ENCODE measurements around the gene NOTUM. TPM values are rescaled to one million over a fixed set of nuclear protein-coding genes. Genes with fewer than 3 reads are reported as not detected.

NOTUM gene
- total RNA-seq, 1 donor from 2014 or later: not detected

DNA sequence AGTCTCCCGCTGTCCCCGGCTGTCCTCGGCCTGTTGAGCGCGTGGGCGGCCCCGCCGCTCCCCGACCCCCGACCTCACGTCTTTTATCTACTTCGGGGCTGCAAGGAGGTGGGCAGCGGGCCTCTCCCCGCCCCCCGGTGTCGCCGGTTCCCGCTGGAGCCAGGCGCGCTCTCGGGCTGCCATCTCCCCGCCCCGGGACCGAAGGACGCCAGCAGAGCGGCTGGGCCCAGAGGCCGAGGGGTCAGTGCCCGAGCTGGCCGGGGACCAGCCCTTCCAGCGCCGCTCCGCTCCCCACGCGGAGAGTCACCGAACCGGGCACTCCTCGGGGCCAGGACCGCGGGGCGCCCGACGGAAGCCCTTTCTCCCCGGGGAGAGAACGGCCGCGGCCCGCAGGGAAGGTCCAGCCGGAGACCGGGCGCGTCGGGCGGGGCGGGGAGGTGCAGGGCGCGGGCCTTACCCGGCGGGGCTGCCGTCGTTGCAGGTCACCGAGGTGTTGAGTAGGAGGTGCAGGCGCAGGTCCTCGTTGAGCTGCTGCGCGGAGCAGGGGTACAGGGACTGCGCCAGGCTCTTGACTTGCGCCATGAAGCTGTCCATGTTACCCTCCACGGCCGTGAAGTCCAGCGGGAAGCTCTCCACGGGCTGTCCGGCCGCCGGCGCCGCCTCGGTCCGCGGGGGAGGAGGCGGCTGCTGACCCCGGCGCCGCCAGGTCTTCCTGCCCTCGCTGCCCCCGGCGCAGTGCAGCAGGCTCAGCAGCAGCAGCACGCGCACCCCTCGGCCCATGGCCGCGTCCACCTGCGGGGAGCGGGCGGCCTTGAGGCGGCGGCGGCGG is 643 bp downstream of the NOTUM start:
- peaks cover 8% of the 10 kb centered on the region for H3K4me1 ChIP-seq
- no peaks in the 10 kb centered on the region for H3K36me3 ChIP-seq
- DNase-seq (ENCODE audit: extremely low spot score in 2 of 2): no peak
- peak overlapping the region; percentile 34 to 40 for H3K4me3 ChIP-seq
- TF ChIP-seq, protein P1, sequence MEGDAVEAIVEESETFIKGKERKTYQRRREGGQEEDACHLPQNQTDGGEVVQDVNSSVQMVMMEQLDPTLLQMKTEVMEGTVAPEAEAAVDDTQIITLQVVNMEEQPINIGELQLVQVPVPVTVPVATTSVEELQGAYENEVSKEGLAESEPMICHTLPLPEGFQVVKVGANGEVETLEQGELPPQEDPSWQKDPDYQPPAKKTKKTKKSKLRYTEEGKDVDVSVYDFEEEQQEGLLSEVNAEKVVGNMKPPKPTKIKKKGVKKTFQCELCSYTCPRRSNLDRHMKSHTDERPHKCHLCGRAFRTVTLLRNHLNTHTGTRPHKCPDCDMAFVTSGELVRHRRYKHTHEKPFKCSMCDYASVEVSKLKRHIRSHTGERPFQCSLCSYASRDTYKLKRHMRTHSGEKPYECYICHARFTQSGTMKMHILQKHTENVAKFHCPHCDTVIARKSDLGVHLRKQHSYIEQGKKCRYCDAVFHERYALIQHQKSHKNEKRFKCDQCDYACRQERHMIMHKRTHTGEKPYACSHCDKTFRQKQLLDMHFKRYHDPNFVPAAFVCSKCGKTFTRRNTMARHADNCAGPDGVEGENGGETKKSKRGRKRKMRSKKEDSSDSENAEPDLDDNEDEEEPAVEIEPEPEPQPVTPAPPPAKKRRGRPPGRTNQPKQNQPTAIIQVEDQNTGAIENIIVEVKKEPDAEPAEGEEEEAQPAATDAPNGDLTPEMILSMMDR (IDR thresholded peaks at IDR 0.05): no peak
- TF ChIP-seq POLR2AphosphoS5 (IDR thresholded peaks at IDR 0.05; ENCODE audit: insufficient read depth in 1 of 2, low read depth in 1 of 2) (no peak), POLR2A (IDR thresholded peaks at IDR 0.05) (no peak)
- intact Hi-C loops (cut with DNase I): loop anchor here (5.0 kb wide), 1 partner anchor 52 kb away; no protein-coding TSS in a partner anchor
- H3K9me3 ChIP-seq: no peaks in the 10 kb centered on the region
- H3K27ac ChIP-seq: no peak overlapping the region
- H3K27me3 ChIP-seq: peaks cover 14% of the 10 kb centered on the region

DNA sequence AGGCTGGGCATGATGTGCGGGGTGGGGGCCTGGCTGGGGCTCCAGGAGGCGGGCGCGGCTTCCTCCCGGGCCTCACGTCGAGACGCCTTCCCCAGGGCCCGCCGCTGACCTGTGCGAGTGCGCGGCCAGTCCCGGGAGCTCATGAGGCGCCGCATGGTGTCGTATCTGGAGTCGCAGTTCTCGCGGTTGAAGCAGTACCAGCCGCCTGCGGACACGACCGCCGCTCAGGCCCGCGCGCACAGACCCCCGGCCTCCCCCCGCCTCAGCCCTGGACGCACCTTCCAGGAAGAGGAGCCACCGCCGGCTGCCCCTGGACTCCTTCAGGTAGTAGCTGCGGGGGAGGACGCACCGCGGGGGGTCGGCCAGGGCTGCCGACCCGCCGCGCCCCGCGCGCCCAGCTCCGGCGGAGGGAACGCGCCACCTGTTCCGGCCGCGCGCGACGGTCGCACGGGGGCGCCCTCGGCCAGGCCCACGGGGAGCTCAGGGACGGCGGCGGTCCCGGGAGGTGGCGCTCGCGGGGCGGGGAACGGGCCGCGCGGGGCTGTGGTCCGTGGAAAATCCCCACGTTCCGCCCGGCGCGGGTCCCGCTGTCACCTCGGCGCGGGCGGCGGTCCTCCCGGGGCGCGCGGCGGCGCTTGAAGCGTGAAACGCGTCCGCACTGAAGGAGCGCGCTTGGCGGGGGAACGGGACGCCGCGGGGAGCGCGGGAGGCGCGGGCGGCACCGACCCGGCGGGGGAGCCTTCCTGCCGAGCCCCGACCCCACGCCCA is 1.4 kb downstream of the NOTUM start:
- Histone ChIP-seq H3K36me3 (no peaks in the 10 kb centered on the region), H3K4me1 (peaks cover 8% of the 10 kb centered on the region), H3K27ac (no peak overlapping the region), H3K27me3 (peaks cover 14% of the 10 kb centered on the region), H3K9me3 (no peaks in the 10 kb centered on the region), H3K4me3 (peak overlapping the region; percentile 34 to 40)
- no peak for DNase-seq (ENCODE audit: extremely low spot score in 2 of 2)
- intact Hi-C loops (cut with DNase I): loop anchor here (5.0 to 10.0 kb wide), 2 partner anchors 53 to 195 kb away; no protein-coding TSS in a partner anchor
- TF ChIP-seq POLR2AphosphoS5 (IDR thresholded peaks at IDR 0.05; ENCODE audit: insufficient read depth in 1 of 2, low read depth in 1 of 2): no peak
- TF ChIP-seq, protein P1 (IDR thresholded peaks at IDR 0.05): peak; percentile 37 to 68 (median 58)

DNA sequence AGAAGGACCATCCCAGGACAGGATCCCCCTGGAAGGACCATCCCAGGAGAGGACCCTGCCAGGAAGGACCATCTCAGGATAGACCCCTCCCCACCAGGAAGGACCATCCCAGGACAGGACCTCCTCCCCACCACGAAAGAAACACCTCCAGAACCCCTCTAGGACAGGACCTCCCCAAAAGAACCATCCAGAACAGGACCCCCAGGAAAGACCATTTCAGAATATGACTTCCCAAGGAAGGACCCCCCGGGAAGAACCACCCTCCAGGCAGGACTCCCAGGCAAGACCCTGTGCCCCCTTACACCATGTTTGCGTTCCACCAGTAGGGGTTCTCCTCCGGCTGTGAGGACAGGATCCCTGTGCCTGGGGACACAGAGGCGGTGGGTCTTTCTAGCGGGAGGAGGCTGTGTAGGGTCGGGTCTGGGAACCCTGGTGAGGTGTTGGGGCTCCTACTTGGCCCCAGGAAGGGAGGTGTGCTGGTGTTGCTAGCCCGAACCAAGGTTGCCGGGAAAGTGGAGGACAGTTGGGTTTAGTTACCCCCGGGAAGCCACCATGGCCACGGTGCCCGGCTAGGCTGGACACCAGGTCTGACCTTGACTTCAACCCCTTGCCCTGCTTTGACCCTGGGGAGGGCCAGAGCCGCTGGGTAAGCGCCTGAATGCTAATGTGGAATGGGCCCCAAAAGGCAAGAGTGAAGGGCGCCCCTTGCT is 2.2 kb downstream of the NOTUM start:
- Histone ChIP-seq H3K4me3 (peak overlapping the region in 1 of 2 donors; percentile 40), H3K27me3 (peaks cover 14% of the 10 kb centered on the region), H3K27ac (no peak overlapping the region), H3K9me3 (no peaks in the 10 kb centered on the region), H3K4me1 (peaks cover 8% of the 10 kb centered on the region), H3K36me3 (no peaks in the 10 kb centered on the region)
- TF ChIP-seq, protein P1 (IDR thresholded peaks at IDR 0.05): no peak
- no peak for TF ChIP-seq POLR2A (IDR thresholded peaks at IDR 0.05)
- no peak for TF ChIP-seq POLR2AphosphoS5 (IDR thresholded peaks at IDR 0.05; ENCODE audit: insufficient read depth in 1 of 2, low read depth in 1 of 2)
- no peak for DNase-seq (ENCODE audit: extremely low spot score in 2 of 2)
- intact Hi-C loops (cut with DNase I): loop anchor here (10.0 kb wide), 1 partner anchor 196 kb away; no protein-coding TSS in a partner anchor

DNA sequence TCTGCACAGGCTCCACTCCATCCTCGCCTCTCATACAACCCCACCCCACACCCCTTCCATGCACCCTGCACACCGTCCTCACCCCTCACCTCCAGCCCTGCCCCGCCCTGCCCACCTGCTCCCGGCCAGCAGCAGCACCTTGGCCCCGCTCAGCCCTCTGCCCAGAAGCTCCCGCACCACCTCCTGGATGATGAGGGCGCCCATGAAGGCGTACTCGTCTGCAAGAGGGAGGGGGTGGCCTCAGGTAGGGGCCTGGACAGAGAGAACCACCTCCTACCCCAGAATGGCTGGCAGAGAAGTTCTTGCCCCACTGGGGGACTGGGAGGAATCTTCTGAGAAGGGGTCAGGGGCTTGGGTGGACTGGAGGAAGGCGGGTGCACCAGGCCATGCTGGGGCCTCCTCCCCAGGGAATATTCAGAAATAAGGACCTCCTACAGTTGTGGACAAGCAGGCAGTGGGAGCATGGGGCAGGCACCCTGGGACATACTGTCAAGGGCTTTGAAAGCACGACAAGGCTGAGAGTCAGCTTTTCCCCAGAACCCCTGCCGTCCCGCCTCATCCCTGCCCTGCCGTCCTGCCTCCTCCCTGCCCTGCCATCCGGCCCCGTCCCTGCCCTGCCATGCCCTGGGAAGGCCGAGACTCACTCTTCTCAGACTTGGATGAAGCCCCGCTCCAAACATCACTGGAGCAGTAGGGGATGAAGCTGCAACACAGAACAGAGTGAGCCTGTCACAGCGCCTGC is 3.1 kb downstream of the NOTUM start:
- peaks cover 14% of the 10 kb centered on the region for H3K27me3 ChIP-seq
- intact Hi-C loops (cut with DNase I): loop anchor here (2.0 to 10.0 kb wide), 2 partner anchors 65 to 197 kb away; partner anchors contain the start of genes CENPX and LRRC45

More for the DNA sequence above, 3.1 kb downstream of the NOTUM start:
- Histone ChIP-seq H3K4me1 (peaks cover 8% of the 10 kb centered on the region), H3K36me3 (no peaks in the 10 kb centered on the region), H3K27ac (no peak overlapping the region), H3K9me3 (no peaks in the 10 kb centered on the region), H3K4me3 (no peak overlapping the region)
- no peak for DNase-seq (ENCODE audit: extremely low spot score in 2 of 2)
- TF ChIP-seq, protein P1 (IDR thresholded peaks at IDR 0.05): no peak
- no peak for TF ChIP-seq POLR2A (IDR thresholded peaks at IDR 0.05)
- TF ChIP-seq POLR2AphosphoS5 (IDR thresholded peaks at IDR 0.05; ENCODE audit: insufficient read depth in 1 of 2, low read depth in 1 of 2): no peak
